ENCODE data around the gene TIAM1.

Gene TIAM1

DNA sequence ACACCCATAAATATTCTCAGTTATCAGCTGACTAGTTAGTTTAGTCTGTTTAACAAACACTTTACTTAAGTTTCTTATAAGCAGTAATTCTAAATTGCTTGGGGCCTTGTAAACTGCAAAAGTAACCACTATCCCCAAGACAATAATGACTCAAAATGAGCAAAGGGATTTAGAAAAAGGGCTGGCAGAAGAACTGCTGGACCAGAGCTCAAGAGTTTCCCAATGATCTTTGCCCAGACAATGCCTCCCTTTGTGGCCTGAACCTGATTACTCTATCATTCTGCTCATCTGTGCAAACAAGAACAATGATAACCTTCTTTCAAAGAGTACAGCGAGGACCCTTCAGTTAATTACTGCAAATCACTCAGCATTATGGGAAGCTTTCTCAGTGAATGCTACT lies 123.5 kb downstream of the TIAM1 start:
- Histone ChIP-seq H3K79me2 (ENCODE audit: insufficient read depth, low read length) (no peaks in the 10 kb centered on the region), H3K9me3 (ENCODE audit: insufficient read depth, low read length) (no peaks in the 10 kb centered on the region), H3K36me3 (ENCODE audit: low read length) (no peaks in the 10 kb centered on the region), H3K9ac (ENCODE audit: low read length) (no peak overlapping the region), H3K4me3 (ENCODE audit: insufficient read depth, low read length, poor library complexity, severe bottlenecking) (no peak overlapping the region), H3K27me3 (ENCODE audit: low read length) (no peaks in the 10 kb centered on the region), H3K9me2 (replicated peaks; ENCODE audit: insufficient read depth, low read length) (no peaks in the 10 kb centered on the region), H3K27ac (ENCODE audit: low read depth, low read length) (no peak overlapping the region), H3K4me2 (ENCODE audit: low read depth, low read length, poor library complexity, severe bottlenecking) (no peak overlapping the region), H3F3A (ENCODE audit: insufficient read depth) (no peaks in the 10 kb centered on the region), H4K20me1 (ENCODE audit: low read depth, low read length) (no peaks in the 10 kb centered on the region), H2AFZ (ENCODE audit: low read depth, low read length, severe bottlenecking) (no peak overlapping the region)
- TF ChIP-seq EZH2phosphoT487 (conservative IDR thresholded peaks at IDR 0.05; ENCODE audit: low read length), result no peak
- TF ChIP-seq, protein P1, sequence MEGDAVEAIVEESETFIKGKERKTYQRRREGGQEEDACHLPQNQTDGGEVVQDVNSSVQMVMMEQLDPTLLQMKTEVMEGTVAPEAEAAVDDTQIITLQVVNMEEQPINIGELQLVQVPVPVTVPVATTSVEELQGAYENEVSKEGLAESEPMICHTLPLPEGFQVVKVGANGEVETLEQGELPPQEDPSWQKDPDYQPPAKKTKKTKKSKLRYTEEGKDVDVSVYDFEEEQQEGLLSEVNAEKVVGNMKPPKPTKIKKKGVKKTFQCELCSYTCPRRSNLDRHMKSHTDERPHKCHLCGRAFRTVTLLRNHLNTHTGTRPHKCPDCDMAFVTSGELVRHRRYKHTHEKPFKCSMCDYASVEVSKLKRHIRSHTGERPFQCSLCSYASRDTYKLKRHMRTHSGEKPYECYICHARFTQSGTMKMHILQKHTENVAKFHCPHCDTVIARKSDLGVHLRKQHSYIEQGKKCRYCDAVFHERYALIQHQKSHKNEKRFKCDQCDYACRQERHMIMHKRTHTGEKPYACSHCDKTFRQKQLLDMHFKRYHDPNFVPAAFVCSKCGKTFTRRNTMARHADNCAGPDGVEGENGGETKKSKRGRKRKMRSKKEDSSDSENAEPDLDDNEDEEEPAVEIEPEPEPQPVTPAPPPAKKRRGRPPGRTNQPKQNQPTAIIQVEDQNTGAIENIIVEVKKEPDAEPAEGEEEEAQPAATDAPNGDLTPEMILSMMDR (IDR thresholded peaks at IDR 0.05; ENCODE audit: insufficient read depth, low read length, poor library complexity, severe bottlenecking), result no peak

GRCh38 chr21:31218830-31219608 lies 125.0 kb downstream of the TIAM1 start:
- H3K9me3 ChIP-seq (ENCODE audit: insufficient read depth, low read length), result no peaks in the 10 kb centered on the region
- H2AFZ ChIP-seq (ENCODE audit: low read depth, low read length, severe bottlenecking), result no peak overlapping the region
- H3K9me2 ChIP-seq (replicated peaks; ENCODE audit: insufficient read depth, low read length), result no peaks in the 10 kb centered on the region
- H3K27me3 ChIP-seq (ENCODE audit: low read length), result no peaks in the 10 kb centered on the region
- TF ChIP-seq, protein P1 (IDR thresholded peaks at IDR 0.05; ENCODE audit: insufficient read depth, low read length, poor library complexity, severe bottlenecking), result no peak
- TF ChIP-seq EZH2phosphoT487 (conservative IDR thresholded peaks at IDR 0.05; ENCODE audit: low read length), result no peak
- H3K27ac ChIP-seq (ENCODE audit: low read depth, low read length), result no peak overlapping the region
- H3K9ac ChIP-seq (ENCODE audit: low read length), result no peak overlapping the region
- H4K20me1 ChIP-seq (ENCODE audit: low read depth, low read length), result no peaks in the 10 kb centered on the region
- H3K79me2 ChIP-seq (ENCODE audit: insufficient read depth, low read length), result no peaks in the 10 kb centered on the region
- no peak overlapping the region for H3K4me2 ChIP-seq (ENCODE audit: low read depth, low read length, poor library complexity, severe bottlenecking)
- no peaks in the 10 kb centered on the region for H3K36me3 ChIP-seq (ENCODE audit: low read length)
- H3K4me3 ChIP-seq (ENCODE audit: insufficient read depth, low read length, poor library complexity, severe bottlenecking), result no peak overlapping the region
- no peaks in the 10 kb centered on the region for H3F3A ChIP-seq (ENCODE audit: insufficient read depth)

GRCh38 chr21:31216206-31216605 lies 127.9 kb downstream of the TIAM1 start:
- H3K9me3 ChIP-seq (ENCODE audit: insufficient read depth, low read length), result no peaks in the 10 kb centered on the region
- no peaks in the 10 kb centered on the region for H4K20me1 ChIP-seq (ENCODE audit: low read depth, low read length)
- no peak overlapping the region for H3K4me3 ChIP-seq (ENCODE audit: insufficient read depth, low read length, poor library complexity, severe bottlenecking)
- no peaks in the 10 kb centered on the region for H3K79me2 ChIP-seq (ENCODE audit: insufficient read depth, low read length)
- H3K9ac ChIP-seq (ENCODE audit: low read length), result no peak overlapping the region
- no peaks in the 10 kb centered on the region for H3K27me3 ChIP-seq (ENCODE audit: low read length)
- no peak overlapping the region for H3K27ac ChIP-seq (ENCODE audit: low read depth, low read length)
- H3K36me3 ChIP-seq (ENCODE audit: low read length), result 0 out of 2 replicates have a peak, but pooled peaks cover 1% of the 10 kb centered on the region
- H3F3A ChIP-seq (ENCODE audit: insufficient read depth), result no peaks in the 10 kb centered on the region
- no peaks in the 10 kb centered on the region for H3K9me2 ChIP-seq (replicated peaks; ENCODE audit: insufficient read depth, low read length)
- no peak overlapping the region for H2AFZ ChIP-seq (ENCODE audit: low read depth, low read length, severe bottlenecking)
- no peak overlapping the region for H3K4me2 ChIP-seq (ENCODE audit: low read depth, low read length, poor library complexity, severe bottlenecking)
- TF ChIP-seq, protein P1 (IDR thresholded peaks at IDR 0.05; ENCODE audit: insufficient read depth, low read length, poor library complexity, severe bottlenecking), result no peak
- TF ChIP-seq EZH2phosphoT487 (conservative IDR thresholded peaks at IDR 0.05; ENCODE audit: low read length), result no peak

Measured in SU-DHL-6 (cell line).